ENCODE measurements around the gene GPC4. TPM values are rescaled to one million over a fixed set of nuclear protein-coding genes. Genes with fewer than 3 reads are reported as not detected.

GPC4 gene
- polyA plus RNA-seq (ENCODE audit: insufficient read length in 4 of 4), result 10 to 100 TPM; 18.9 to 23.5 (median 20.3) TPM

DNA sequence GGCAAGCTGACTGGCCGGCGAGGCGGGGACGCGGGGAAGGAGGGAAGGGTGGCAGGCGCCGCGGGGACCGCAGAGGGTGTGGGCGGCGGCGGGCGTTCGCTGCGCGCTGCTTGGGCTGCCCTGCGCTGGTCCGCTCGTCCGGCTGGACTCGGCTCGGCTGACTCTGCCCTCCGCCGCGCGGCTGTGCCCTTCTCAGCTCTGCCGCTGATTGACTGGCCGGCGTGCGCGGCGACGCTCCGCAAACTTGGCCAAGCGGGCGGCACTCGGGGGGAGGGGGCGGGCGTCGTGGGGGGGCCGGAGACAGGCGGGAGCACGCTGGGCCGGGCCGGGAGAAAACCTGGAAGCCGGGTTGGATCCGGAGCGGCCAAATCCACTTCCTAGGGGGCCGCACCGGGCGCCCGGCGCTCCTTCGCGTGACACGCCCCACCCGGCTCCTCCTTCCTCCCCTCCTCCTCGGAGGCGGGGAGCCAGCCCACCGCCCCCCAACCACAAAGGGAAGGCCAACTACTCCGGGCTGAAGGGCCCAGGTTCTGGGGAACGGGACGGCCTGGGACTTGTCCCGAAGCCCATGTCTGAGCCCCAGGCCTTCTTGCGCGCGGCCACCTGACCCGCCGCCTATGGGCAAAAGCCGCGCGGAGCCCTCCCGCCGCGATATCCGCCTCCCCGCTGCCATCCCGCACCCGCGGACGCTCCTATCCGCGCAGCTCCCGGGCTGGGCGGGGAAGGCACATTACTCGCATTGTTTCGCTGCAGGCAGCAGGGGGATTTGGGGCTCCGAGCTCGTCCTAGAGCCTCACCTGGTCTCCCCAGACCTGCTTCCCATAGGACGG is at the start of gene GPC4:
GPC4 (minus strand) TSS at position 214 of the 830 bp plus-strand sequence. CDS start 524 bp downstream, outside the sequence.
- DNase-seq (ENCODE audit: low read depth in 4 of 4, low spot score in 2 of 4), result no peak

DNA sequence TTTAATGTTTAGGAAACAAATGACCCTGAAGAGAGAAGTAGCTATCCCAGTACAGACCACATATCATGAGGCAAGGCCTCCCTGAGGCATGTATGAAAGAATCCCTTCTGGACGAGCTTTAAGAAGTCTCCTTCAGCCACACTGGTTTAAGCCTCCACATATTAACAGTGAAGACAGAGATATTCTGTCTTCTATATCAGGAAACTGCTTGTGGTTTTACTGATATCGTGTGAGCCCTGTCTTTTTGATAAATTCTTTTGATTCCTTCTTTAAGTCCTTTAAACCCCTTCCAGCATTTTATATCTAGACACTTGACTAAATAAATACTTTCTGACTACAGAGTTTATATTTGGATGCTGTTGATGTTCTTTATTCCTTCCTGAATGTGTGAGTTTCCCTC is 45.9 kb upstream of the GPC4 start:
- no peak for DNase-seq (ENCODE audit: low read depth in 4 of 4, low spot score in 2 of 4)

DNA sequence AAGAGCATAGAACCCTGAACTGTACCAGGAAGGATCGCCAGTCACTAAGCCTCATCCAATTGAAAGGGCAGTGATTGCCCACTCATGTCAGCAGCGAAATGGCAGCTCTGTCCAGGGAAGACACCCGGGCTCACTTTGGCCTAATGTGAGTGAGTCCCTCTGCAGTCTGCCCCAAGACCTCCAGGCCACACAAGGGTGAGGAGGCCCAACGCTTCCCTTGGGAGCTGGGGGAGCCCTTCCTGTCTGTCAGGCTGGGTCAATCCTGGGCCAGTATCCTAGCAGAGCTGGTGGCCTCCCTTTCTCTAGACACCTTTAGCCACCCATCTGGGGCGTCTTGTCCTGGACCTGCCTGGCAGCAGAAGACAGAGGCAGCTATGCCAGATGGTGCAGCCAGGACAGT is 39.6 kb upstream of the GPC4 start:
- DNase-seq (ENCODE audit: low read depth in 4 of 4, low spot score in 2 of 4), result no peak

DNA sequence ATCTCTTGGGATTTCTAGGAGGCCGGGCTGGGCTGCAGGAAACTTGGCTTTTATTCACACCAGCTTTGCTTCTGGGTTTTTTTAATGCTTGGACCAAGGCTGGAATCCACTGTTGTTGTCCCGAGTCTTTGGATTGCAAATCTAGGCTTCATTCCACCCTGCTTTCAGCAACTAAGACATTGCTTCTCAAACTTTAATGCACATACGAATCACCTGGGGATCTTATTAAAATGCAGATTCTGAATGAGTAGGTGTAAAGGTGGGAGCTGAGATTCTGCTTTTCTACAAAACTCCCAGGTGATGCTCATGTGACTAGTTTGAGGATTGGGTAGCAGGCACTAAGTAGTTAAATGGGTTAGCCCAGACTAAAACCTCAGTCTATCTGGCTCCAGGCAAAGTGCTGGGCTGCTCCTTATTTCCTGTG is 39.2 kb upstream of the GPC4 start:
- no peak for DNase-seq (ENCODE audit: low read depth in 4 of 4, low spot score in 2 of 4)

DNA sequence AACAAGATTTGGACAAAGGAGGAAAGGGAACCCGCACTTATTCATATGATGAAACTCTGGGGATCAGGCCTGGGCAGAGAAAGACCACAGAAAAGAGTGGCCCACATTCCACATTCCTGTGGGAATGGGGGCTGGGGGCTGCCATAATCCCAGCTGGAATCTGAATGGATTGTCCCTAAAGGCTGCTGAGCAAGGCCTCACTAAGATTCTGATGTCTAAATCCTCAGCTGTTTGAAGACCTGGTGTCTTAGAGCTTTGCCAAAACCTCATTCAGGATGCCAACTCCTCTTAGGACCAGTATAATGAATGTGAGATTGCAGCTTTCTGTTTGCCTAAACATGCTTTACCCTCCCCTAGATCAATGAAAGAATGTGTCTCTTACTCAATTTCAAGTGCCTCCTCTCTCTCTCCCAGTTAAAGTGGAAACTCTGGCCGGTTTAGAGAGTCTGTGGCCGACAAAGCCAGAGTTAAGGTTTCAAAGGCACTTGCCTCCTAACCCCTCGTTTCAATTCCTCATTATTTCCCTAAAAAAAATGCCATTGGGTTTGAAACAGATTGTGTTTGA is 33.3 kb upstream of the GPC4 start:
- no peak for DNase-seq (ENCODE audit: low read depth in 4 of 4, low spot score in 2 of 4)

DNA sequence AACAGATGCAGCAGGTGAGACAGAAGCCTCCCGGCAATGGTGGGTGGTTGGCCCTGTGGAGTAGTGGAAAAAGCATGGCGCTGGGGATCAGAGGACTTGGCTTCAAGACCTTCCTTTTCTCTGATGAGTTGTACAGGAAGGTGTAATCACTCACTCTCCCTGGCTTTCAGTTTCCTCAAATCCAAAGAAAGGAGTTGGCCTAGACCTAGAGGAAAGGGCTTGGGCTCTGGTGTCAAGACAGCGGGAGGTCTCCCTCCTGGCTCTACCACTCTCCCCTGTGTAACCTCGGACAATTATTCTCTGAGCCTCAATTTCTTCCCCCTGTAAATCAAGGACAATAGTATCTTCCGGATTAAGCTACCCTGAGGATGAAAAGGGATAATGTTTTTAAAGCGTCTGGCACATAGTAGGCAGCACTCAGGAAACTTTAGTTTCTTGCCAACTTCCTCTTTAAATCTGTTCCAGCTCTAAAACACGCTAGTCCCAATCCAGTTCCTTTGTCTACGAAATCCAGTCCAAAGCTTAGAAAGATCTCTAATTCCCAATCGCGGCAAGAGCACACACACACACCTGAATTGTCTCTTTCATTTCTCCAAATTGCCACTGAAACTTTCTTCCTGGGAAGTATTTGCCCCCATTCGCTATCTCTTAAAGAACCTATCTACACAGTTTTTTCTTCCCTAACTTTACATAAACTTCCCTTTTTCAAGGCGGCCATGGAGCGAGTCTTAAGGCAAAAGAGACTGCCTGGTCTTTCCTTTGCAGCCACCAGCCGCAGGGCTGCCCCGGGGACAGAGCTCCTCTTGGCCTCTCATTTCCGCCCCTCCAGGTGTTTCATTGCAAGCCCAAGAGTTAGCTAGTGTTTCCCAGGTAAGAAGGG is 29.9 kb upstream of the GPC4 start:
- DNase-seq (ENCODE audit: low read depth in 4 of 4, low spot score in 2 of 4), result peak in 2 of 4 donors; percentile 25

DNA sequence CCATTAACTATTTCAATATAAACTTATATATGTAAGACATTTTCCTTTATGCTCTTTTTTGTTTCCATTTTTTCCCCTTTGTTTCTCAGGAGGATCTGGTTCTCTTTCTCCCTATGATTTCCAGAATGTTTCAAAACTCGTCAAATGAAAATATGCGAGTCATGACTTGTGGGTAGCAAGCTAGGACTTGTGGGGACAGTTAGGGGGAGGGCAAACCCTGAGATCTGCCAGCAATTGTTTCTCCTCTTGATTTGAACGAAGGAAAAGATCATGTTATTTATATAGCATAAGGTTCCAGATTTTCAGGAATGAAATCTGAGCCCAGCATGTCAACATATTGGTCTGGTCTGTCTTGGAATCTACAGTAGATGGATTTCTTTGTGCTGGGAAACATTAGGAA is 28.9 kb upstream of the GPC4 start:
- no peak for DNase-seq (ENCODE audit: low read depth in 4 of 4, low spot score in 2 of 4)

DNA sequence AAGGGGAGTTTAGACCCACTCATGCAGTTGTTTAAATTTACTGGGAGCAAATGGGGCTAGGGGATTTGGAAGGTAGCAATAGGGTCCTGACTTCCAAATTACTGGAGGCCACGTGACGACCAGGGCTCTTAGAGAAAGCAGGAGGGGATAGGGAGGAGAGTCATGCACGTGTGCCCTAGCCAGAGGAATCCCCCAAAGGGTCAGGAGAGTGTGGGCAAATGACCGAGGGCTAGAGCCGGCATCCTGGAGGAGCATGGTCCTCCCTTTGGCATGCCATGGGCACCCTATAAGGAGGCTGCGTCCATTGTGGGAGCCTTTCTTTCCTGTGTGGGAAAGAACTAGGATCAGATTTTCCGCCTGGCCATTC is 25.5 kb upstream of the GPC4 start:
- no peak for DNase-seq (ENCODE audit: low read depth in 4 of 4, low spot score in 2 of 4)

DNA sequence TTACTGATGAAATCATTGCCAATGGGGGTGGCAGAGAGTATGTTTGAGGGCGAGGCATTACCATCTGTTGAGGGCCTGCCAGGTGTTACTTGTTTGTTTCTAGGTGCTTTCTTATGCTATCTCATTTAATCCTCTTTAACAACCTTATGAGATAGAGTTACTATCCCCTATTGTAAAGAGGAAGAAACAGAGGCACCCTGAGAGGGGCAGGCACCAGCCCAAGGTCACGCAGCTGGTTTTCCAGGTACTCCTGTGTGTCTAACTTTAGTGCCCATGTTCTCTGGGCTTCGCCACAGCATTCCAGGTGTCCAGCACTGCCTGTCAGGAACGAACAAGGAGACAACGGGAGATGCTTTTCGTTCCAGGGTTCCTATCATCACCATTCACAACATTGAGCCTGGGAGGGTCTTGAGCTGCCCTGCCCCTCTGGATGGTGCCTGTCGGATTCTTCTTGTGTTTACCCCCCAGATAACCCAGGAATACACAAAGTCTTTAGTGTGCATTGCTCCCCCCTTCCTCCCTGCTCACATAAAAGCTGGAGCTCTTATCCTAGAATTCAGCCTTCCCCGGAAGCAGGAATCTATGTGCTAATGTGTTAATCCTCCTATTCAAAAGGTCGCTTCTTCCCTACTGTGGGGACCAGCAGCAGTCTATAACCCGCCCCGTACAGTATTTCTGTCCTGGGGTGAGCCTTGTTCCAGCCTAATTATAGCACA is 24.9 kb upstream of the GPC4 start:
- DNase-seq (ENCODE audit: low read depth in 4 of 4, low spot score in 2 of 4), result no peak

DNA sequence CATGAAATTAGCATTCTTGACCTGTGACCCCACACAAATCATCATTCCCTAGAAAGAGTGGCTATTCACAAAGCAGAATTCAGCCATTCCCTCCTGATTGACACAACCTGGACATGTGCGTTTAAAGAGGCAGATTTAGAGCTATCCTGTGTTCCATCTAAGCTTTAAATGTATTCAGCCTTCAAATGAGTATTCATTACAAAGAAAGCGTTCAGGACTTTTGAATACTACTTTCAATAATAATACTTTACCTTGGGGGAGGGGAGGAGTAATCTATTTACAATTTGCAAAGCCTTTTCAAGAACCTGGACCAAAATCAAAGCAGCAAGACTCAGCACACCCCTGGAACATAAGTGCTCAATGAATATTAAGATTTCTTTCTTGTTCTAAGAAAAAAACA is 22.5 kb upstream of the GPC4 start:
- no peak for DNase-seq (ENCODE audit: low read depth in 4 of 4, low spot score in 2 of 4)

DNA sequence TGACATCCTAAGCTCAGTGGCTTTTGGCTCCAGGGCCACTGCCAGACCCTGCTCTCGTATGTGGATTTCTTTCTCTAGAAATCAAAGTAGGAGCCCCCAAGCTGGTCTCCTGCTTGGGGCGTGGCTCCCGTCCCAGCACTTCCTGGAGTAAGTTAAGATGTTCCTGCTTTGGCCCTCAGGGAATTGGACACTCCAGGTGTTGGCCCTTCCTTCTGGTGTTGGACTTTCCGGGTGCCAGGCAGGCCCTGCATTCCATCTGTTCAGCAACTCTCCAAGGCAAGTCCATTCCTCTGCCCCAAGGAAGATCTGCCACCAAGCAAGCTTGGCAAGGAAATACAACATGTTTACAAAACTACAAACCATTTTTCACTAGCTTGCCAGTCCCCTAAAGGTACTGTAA is 22.1 kb upstream of the GPC4 start:
- no peak for DNase-seq (ENCODE audit: low read depth in 4 of 4, low spot score in 2 of 4)

DNA sequence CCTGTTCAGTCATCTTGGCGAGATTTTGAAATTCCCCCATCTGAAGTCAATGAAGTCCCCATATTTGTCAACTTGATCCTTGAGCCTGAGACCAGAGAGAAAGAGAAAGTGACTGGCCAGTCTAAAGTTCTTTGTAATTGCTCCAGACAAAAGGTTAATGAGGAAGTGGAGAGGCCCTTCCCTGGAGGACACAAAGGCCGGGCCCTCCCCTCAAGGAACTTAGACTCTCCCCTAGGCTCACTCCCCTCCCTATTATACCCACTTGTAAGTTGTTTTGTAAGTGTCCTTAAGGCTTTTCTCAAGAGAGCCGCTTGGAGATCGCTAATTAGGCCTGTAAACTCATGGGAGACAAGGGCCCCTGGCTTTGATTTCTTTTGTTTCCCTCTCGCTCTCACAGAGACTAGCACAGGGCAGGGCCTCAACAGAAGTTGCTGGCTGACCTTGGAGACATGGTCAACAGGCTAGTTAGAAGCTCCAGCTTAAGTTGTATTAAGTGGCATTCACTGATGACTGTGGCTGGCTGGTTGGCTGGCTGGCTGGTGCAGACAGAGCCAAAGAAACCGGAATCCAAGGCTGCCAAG is 20.3 kb upstream of the GPC4 start:
- DNase-seq (ENCODE audit: low read depth in 4 of 4, low spot score in 2 of 4), result no peak

DNA sequence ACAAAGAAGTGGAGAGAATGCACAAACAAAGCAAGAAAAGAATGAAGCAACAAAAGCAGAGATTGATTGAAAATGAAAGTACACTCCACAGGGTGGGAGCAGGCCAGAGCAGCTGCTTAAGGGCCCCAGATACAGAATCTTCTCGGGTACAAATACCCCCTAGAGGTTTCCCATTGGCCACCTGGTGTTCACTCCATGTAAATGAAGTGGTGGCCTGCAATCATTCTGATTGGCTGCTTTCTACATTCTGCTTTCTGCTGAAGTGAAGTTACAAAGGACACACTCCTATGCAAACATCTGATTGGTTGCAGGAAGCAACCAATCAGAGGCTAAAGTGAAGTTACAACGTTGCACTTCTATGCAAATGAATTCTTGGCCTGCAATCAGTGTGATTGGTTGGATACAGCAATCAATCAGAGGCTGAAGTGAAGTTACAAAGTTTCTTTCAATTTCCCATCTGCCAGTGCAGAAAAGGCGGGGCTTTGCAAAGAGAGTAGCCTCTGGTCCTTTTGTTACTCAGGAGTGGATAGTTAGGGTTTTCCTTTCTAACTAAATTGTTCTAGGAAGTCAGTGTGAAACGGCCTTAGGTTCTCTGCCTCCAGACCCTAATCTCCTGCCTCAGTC is 19.0 kb upstream of the GPC4 start:
- no peak for DNase-seq (ENCODE audit: low read depth in 4 of 4, low spot score in 2 of 4)

DNA sequence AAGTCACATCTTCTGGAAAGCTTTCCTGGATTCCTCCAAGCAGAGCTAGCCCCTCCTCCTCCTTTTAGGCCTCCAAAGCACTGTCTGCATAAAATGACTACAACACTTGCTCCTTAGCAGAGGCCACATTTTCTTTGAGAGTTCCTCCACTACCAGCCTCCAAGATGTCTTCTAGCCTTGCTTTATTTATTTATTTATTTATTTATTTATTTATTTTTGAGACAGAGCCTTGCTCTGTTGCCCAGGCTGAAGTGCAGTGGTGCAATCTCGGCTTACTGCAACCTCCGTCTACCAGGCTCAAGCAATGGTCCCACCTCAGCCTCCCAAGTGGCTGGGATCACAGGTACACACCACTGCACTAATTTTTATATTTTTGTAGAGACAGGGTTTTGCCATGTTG is 4.6 kb upstream of the GPC4 start:
- no peak for DNase-seq (ENCODE audit: low read depth in 4 of 4, low spot score in 2 of 4)

DNA sequence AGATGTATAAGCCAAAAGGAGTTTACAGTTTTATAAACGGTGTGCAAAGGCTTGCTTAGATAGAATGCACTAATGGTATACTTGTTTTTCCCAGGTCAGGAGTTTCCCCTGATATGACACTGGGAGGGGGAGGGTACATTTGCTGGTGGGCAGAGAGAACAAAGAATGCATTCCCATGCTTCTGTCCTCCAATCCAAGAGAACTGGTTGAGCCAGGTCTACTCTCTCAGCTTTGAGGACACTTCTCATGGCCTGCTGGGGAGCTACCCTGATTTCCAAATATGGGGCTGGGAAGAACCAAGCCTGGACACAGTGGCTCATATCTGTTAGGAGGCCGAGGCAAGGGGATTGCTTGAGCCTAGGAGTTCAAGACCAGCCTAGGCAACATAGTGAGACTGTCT is 3.3 kb upstream of the GPC4 start:
- DNase-seq (ENCODE audit: low read depth in 4 of 4, low spot score in 2 of 4), result no peak

DNA sequence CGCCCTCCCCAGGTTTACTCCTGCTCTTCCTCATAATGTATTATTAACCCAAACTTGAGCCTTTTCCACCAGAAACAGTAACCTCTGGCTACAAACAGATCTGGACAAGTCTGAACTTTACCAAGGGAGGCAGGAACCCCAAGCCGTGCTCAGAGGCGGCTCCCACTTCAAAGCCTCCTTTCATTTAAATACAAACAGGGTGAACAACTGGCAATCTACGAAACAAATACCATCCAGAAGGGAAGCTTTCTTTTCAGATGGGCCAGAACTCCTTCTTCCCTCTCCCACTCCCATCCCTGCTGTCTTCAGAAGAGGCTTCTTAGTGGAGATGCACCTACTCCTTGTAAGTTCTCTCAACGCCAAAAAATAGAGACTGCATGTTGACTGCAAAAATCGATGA is 2.1 kb upstream of the GPC4 start:
- no peak for DNase-seq (ENCODE audit: low read depth in 4 of 4, low spot score in 2 of 4)

DNA sequence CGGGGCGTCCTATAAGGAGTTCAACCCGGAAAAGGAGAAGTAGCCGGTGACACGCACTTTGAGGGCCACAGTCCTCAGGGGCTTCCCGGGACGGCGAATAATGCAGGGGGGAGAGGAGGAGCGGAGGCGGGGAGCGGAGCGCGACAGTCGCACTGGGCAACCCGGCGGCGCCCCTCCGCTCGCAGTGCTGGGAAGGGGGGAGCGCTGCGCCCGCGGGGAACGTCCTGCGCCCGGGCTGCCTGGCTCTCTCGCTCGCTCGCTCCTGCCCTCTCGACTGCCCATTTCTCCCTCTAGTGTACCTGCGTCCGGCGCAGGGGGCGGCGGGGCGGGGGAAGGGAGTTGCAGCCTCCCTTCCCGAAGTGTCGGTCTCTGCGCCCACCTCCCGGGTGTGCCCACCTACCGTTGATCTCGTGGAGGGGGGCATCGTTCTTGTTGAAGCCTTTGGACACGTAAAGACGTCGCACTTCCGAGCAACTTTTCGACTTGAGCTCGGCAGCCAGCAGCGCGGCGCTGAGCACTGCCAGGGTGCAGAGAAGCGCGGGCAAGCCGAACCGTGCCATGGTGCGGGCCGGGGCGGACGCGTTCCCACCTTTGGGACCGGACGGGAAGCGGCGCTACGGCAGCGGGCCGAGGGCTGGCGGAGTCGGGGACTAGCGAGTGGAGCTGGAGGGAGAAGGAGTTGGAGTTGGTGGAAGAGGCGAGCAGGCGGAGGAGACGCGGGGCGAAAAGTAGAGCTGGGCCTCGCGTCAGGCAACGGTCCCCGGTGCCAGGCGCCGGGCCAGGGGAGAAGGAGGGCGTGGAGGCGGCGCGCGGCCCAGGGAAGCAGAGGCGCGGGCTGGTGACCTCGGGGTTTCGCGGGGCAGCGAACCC is 648 bp downstream of the GPC4 start:
- DNase-seq (ENCODE audit: low read depth in 4 of 4, low spot score in 2 of 4), result no peak

DNA sequence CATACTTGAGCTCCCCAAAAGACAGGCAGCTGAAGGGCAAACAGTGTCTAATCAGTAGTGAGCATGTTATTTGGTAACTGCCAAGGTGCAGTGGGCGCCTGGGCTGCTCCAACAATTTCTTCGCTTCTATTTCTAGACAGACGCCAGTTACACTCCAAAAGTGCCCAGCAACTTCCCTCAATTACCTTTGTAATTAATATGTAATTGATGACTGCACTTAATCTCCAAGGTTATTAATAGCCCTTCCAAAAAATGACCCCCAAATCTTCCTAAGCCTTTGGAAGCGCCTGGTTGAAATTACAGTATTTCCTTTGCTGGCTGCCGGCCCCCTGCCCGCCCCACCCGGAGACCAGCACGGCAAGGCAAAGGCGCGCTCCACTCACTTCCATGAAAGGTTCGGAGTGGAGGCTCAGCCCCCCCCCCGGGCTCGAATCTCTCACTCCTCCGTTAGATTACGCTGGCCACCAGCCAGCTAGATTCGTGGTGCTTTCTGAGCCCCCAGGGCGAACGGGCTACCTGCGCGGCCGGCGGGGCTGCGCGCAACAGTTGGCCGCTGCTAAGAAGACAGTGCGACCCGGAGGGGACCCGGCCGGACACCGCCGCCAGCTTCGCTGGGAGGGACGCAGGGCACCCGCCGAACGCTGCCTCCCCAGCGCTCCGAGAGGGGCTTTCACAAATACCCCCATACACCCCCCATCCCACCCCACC is 1.9 kb downstream of the GPC4 start:
- DNase-seq (ENCODE audit: low read depth in 4 of 4, low spot score in 2 of 4), result no peak

All from left renal cortex interstitium (tissue), 4 donors.